ENCODE measurements around the gene FAM193A.

DNA sequence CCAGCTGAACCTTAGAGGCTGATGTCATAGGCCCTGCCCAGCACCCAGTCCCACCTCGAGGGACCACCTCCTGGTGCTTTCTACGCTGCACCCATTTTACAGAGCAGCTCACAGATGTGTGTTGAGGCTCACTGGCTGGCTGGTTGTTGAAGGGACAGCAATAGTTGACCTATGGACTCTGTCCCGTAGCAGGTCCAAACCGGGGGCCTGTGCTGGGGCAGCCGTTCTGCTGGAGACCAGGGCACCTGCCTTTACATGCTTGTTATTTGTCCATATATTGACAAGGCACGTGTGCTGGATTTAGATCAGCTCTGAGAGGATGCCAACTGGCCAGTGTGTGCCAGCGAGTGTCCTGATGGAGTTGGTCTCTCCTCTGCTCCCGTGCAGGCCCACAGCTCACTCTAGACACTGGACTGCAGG is 161.6 kb downstream of the FAM193A start:
- TF ChIP-seq, protein P1, sequence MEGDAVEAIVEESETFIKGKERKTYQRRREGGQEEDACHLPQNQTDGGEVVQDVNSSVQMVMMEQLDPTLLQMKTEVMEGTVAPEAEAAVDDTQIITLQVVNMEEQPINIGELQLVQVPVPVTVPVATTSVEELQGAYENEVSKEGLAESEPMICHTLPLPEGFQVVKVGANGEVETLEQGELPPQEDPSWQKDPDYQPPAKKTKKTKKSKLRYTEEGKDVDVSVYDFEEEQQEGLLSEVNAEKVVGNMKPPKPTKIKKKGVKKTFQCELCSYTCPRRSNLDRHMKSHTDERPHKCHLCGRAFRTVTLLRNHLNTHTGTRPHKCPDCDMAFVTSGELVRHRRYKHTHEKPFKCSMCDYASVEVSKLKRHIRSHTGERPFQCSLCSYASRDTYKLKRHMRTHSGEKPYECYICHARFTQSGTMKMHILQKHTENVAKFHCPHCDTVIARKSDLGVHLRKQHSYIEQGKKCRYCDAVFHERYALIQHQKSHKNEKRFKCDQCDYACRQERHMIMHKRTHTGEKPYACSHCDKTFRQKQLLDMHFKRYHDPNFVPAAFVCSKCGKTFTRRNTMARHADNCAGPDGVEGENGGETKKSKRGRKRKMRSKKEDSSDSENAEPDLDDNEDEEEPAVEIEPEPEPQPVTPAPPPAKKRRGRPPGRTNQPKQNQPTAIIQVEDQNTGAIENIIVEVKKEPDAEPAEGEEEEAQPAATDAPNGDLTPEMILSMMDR (IDR thresholded peaks at IDR 0.05 in 4 of 5, conservative IDR thresholded peaks at IDR 0.05 in 1 of 5): no peak
- TF ChIP-seq POLR2A (IDR thresholded peaks at IDR 0.05): no peak

Measured in gastrocnemius medialis (tissue), 4 donors.